ENCODE data around the gene IL4R. TPM values are rescaled to one million over a fixed set of nuclear protein-coding genes. Genes with fewer than 3 reads are reported as not detected.

IL4R gene
- total and polyA plus RNA-seq, 2 donors (not counting 1 experiment from before 2014, with no cell fraction given), result 17.1 to 23.6 TPM

- no peak overlapping the region for H3K9ac ChIP-seq (ENCODE audit: insufficient read depth, low read length)
- H3K27ac ChIP-seq (ENCODE audit: insufficient read depth, low read length), result no peak overlapping the region
- no peaks in the 10 kb centered on the region for H4K20me1 ChIP-seq (ENCODE audit: control insufficient read depth, extremely low read depth, insufficient read depth, low read length)
- no peaks in the 10 kb centered on the region for H3K36me3 ChIP-seq (ENCODE audit: control insufficient read depth, insufficient read depth, low read length)
- TF ChIP-seq EZH2 (IDR thresholded peaks at IDR 0.05; ENCODE audit: low read length, missing control alignments), result no peak
- no peak for TF ChIP-seq CTCF (conservative IDR thresholded peaks at IDR 0.05 in 1 of 2, IDR thresholded peaks at IDR 0.05 in 1 of 2; ENCODE audit: low read depth in 1 of 2, low read length in 2 of 2)
- no peak overlapping the region for H3K4me3 ChIP-seq (replicated peaks in 1 of 4; ENCODE audit: control extremely low read depth in 1 of 4, insufficient read depth in 1 of 4, low read depth in 3 of 4, low read length in 4 of 4)
- H3K4me1 ChIP-seq (ENCODE audit: control insufficient read depth, extremely low read depth, insufficient read depth, low read length), result peaks cover 8% of the 10 kb centered on the region
- no peak overlapping the region for H3K4me2 ChIP-seq (ENCODE audit: extremely low read depth, insufficient read depth, low read length)
- H2AFZ ChIP-seq (ENCODE audit: low read length), result no peak overlapping the region
- H3K27me3 ChIP-seq (ENCODE audit: control insufficient read depth, insufficient read depth, low read length), result no peaks in the 10 kb centered on the region
- DNase-seq (ENCODE audit: low read depth in 2 of 2), result no peak
- H3K79me2 ChIP-seq (ENCODE audit: control insufficient read depth, insufficient read depth, low read length), result peaks cover 11% of the 10 kb centered on the region
- H3K9me3 ChIP-seq (ENCODE audit: control insufficient read depth, insufficient read depth, low read depth, low read length), result no peaks in the 10 kb centered on the region
Observed at GRCh38 chr16:27310576-27311447, 3.0 kb upstream of the IL4R start.

- H3K36me3 ChIP-seq (ENCODE audit: control insufficient read depth, insufficient read depth, low read length), result no peaks in the 10 kb centered on the region
- no peak overlapping the region for H2AFZ ChIP-seq (ENCODE audit: low read length)
- peaks cover 8% of the 10 kb centered on the region for H3K4me1 ChIP-seq (ENCODE audit: control insufficient read depth, extremely low read depth, insufficient read depth, low read length)
- DNase-seq (ENCODE audit: low read depth in 2 of 2), result peak in 1 of 2 donors; percentile 50
- H3K79me2 ChIP-seq (ENCODE audit: control insufficient read depth, insufficient read depth, low read length), result peaks cover 13% of the 10 kb centered on the region
- no peaks in the 10 kb centered on the region for H3K27me3 ChIP-seq (ENCODE audit: control insufficient read depth, insufficient read depth, low read length)
- TF ChIP-seq CTCF (conservative IDR thresholded peaks at IDR 0.05 in 1 of 2, IDR thresholded peaks at IDR 0.05 in 1 of 2; ENCODE audit: low read depth in 1 of 2, low read length in 2 of 2), result no peak
- H3K27ac ChIP-seq (ENCODE audit: insufficient read depth, low read length), result no peak overlapping the region
- no peak overlapping the region for H3K4me3 ChIP-seq (replicated peaks in 1 of 4; ENCODE audit: control extremely low read depth in 1 of 4, insufficient read depth in 1 of 4, low read depth in 3 of 4, low read length in 4 of 4)
- H3K9me3 ChIP-seq (ENCODE audit: control insufficient read depth, insufficient read depth, low read depth, low read length), result no peaks in the 10 kb centered on the region
- no peak overlapping the region for H3K4me2 ChIP-seq (ENCODE audit: extremely low read depth, insufficient read depth, low read length)
- no peaks in the 10 kb centered on the region for H4K20me1 ChIP-seq (ENCODE audit: control insufficient read depth, extremely low read depth, insufficient read depth, low read length)
- no peak overlapping the region for H3K9ac ChIP-seq (ENCODE audit: insufficient read depth, low read length)
Observed at GRCh38 chr16:27311448-27311830, 2.3 kb upstream of the IL4R start.

- no peaks in the 10 kb centered on the region for H3K27me3 ChIP-seq (ENCODE audit: control insufficient read depth, insufficient read depth, low read length)
- H3K4me3 ChIP-seq (replicated peaks in 1 of 4; ENCODE audit: control extremely low read depth in 1 of 4, insufficient read depth in 1 of 4, low read depth in 3 of 4, low read length in 4 of 4), result no peak overlapping the region
- no peak overlapping the region for H3K27ac ChIP-seq (ENCODE audit: insufficient read depth, low read length)
- DNase-seq (ENCODE audit: low read depth in 2 of 2), result no peak
- peaks cover 8% of the 10 kb centered on the region for H3K4me1 ChIP-seq (ENCODE audit: control insufficient read depth, extremely low read depth, insufficient read depth, low read length)
- no peak for TF ChIP-seq CTCF (conservative IDR thresholded peaks at IDR 0.05 in 1 of 2, IDR thresholded peaks at IDR 0.05 in 1 of 2; ENCODE audit: low read depth in 1 of 2, low read length in 2 of 2)
- TF ChIP-seq EZH2 (IDR thresholded peaks at IDR 0.05; ENCODE audit: low read length, missing control alignments), result no peak
- H3K79me2 ChIP-seq (ENCODE audit: control insufficient read depth, insufficient read depth, low read length), result peaks cover 16% of the 10 kb centered on the region
- no peaks in the 10 kb centered on the region for H3K9me3 ChIP-seq (ENCODE audit: control insufficient read depth, insufficient read depth, low read depth, low read length)
- no peak overlapping the region for H2AFZ ChIP-seq (ENCODE audit: low read length)
- no peaks in the 10 kb centered on the region for H3K36me3 ChIP-seq (ENCODE audit: control insufficient read depth, insufficient read depth, low read length)
- H3K4me2 ChIP-seq (ENCODE audit: extremely low read depth, insufficient read depth, low read length), result no peak overlapping the region
- no peaks in the 10 kb centered on the region for H4K20me1 ChIP-seq (ENCODE audit: control insufficient read depth, extremely low read depth, insufficient read depth, low read length)
- H3K9ac ChIP-seq (ENCODE audit: insufficient read depth, low read length), result no peak overlapping the region
Observed at GRCh38 chr16:27311897-27312303, 1.9 kb upstream of the IL4R start.

Data from fibroblast of lung (primary cell).